H9 (cell line): ENCODE results near the gene SNTG2. TPM values are rescaled to one million over a fixed set of nuclear protein-coding genes. Genes with fewer than 3 reads are reported as not detected.

Source experiments
- DNase-seq: peaks from one replicate; pipeline ENCODE4 v3.0.0-alpha.2; 2017
- H2AFZ ChIP-seq: one replicate; pipeline ENCODE4 v1.6.1; 2013; ENCODE audit warnings: mild to moderate bottlenecking, low read length, control low read depth, moderate library complexity
- H2AK5ac ChIP-seq: 2 replicates; pipeline ENCODE4 v1.6.1; 2013; ENCODE audit warnings: low read length, control low read depth, mixed read lengths; ENCODE audit not compliant: insufficient read length
- H2BK120ac ChIP-seq: one replicate; pipeline ENCODE4 v1.6.1; 2013; ENCODE audit warnings: low read depth, mild to moderate bottlenecking, low read length, control low read depth, inconsistent platforms; ENCODE audit not compliant: poor library complexity, severe bottlenecking
- H2BK12ac ChIP-seq: 2 replicates; pipeline ENCODE4 v1.6.1; 2013; ENCODE audit warnings: low read length, control low read depth, mixed read lengths, low read depth; ENCODE audit not compliant: insufficient read length
- H2BK15ac ChIP-seq: 2 replicates; pipeline ENCODE4 v1.6.1; 2013; ENCODE audit warnings: low read depth, low read length, control low read depth
- H2BK20ac ChIP-seq: one replicate; pipeline ENCODE4 v1.6.1; 2013; ENCODE audit warnings: low read depth, mild to moderate bottlenecking, low read length, control low read depth, inconsistent platforms; ENCODE audit not compliant: poor library complexity, severe bottlenecking
- H2BK5ac ChIP-seq: 2 replicates; pipeline ENCODE4 v1.6.1; 2013; ENCODE audit warnings: low read length, control low read depth, mixed read lengths; ENCODE audit not compliant: insufficient read length
- H3K14ac ChIP-seq: 2 replicates; pipeline ENCODE4 v1.6.1; 2013; ENCODE audit warnings: low read length, control low read depth; ENCODE audit not compliant: insufficient read depth
- H3K18ac ChIP-seq: 2 replicates; pipeline ENCODE4 v1.6.1; 2013; ENCODE audit warnings: low read depth, mild to moderate bottlenecking, mixed read lengths, low read length, control low read depth; ENCODE audit not compliant: insufficient read length
- H3K23ac ChIP-seq: 2 replicates; pipeline ENCODE4 v1.6.1; 2013; ENCODE audit warnings: low read length, control low read depth, mixed read lengths, low read depth; ENCODE audit not compliant: insufficient read length
- H3K23me2 ChIP-seq: 2 replicates; pipeline ENCODE4 v1.6.1; 2013; ENCODE audit warnings: low read depth, mild to moderate bottlenecking, mixed read lengths, low read length, control low read depth; ENCODE audit not compliant: insufficient read length, poor library complexity, severe bottlenecking
- H3K27ac ChIP-seq: 2 replicates; pipeline ENCODE4 v1.5.1; 2013; ENCODE audit warnings: low read length, control low read depth, mixed read lengths, low read depth; ENCODE audit not compliant: insufficient read length
- H3K27me3 ChIP-seq: 2 replicates; pipeline ENCODE4 v1.6.1; 2013; ENCODE audit warnings: low read length, control low read depth, inconsistent platforms; ENCODE audit not compliant: insufficient read depth
- H3K4ac ChIP-seq: 2 replicates; pipeline ENCODE4 v1.6.1; 2013; ENCODE audit warnings: low read depth, mild to moderate bottlenecking, control low read depth, inconsistent platforms, low read length, moderate library complexity
- H3K4me1 ChIP-seq: 2 replicates; pipeline ENCODE4 v1.6.1; 2013; ENCODE audit warnings: low read length, control low read depth, inconsistent platforms; ENCODE audit not compliant: insufficient read depth
- H3K4me2 ChIP-seq: 2 replicates; pipeline ENCODE4 v1.6.1; 2013; ENCODE audit warnings: low read length, control low read depth, mixed read lengths; ENCODE audit not compliant: insufficient read length, insufficient read depth
- H3K56ac ChIP-seq: 2 replicates; pipeline ENCODE4 v1.6.1; 2013; ENCODE audit warnings: low read depth, mild to moderate bottlenecking, mixed read lengths, low read length, control low read depth; ENCODE audit not compliant: insufficient read length
- H3K79me1 ChIP-seq: 2 replicates; pipeline ENCODE4 v1.6.1; 2013; ENCODE audit warnings: low read depth, mild to moderate bottlenecking, moderate library complexity, low read length, control low read depth, inconsistent platforms; ENCODE audit not compliant: insufficient read depth, poor library complexity, severe bottlenecking
- H3K79me2 ChIP-seq: 2 replicates; pipeline ENCODE4 v1.6.1; 2013; ENCODE audit warnings: low read length, control low read depth, inconsistent platforms; ENCODE audit not compliant: insufficient read depth
- H3K9ac ChIP-seq: 2 replicates; pipeline ENCODE4 v1.6.1; 2013; ENCODE audit warnings: low read length, control low read depth, mixed read lengths; ENCODE audit not compliant: insufficient read length; ENCODE audit errors: extremely low read depth
- H3K9me3 ChIP-seq: one replicate; pipeline ENCODE4 v1.6.1; 2013; ENCODE audit warnings: low read depth, low read length, inconsistent platforms; ENCODE audit not compliant: control insufficient read depth
- H3T11ph ChIP-seq: one replicate; pipeline ENCODE4 v1.6.1; 2013; ENCODE audit warnings: mild to moderate bottlenecking, low read length, control low read depth, inconsistent platforms
- H4K20me1 ChIP-seq: one replicate; pipeline ENCODE4 v1.6.1; 2013; ENCODE audit not compliant: control insufficient read depth, insufficient read length, insufficient read depth
- H4K5ac ChIP-seq: 2 replicates; pipeline ENCODE4 v1.6.1; 2013; ENCODE audit warnings: low read depth, mild to moderate bottlenecking, mixed read lengths, low read length, control low read depth; ENCODE audit not compliant: insufficient read length
- H4K8ac ChIP-seq: replicated peaks from 2 replicates; pipeline ENCODE4 v1.6.1; 2013; ENCODE audit warnings: low read length, control low read depth, mixed read lengths, low read depth; ENCODE audit not compliant: insufficient read length
- H4K91ac ChIP-seq: 2 replicates; pipeline ENCODE4 v1.6.1; 2013; ENCODE audit warnings: low read depth, mild to moderate bottlenecking, moderate library complexity, mixed read lengths, low read length, control low read depth; ENCODE audit not compliant: insufficient read length
- H3K27ac Mint-ChIP-seq, 3 experiments: 2 replicates in 2 of 3; 3 replicates in 1 of 3; pipeline ENCODE4 v1.8.0; 2020 to 2021; ENCODE audit warnings: mixed read lengths in 3 of 3, mild to moderate bottlenecking in 1 of 3, moderate library complexity in 1 of 3
- H3K27me3 Mint-ChIP-seq: 2 replicates; pipeline ENCODE4 v1.8.0; 2021; ENCODE audit warnings: low read depth, mild to moderate bottlenecking, moderate library complexity, mixed read lengths
- H3K36me3 Mint-ChIP-seq, 3 experiments: 2 replicates in 2 of 3; 3 replicates in 1 of 3; pipeline ENCODE4 v1.8.0; 2020 to 2021; ENCODE audit warnings: low read depth in 3 of 3, mixed read lengths in 3 of 3; ENCODE audit not compliant: insufficient read depth in 1 of 3
- H3K4me1 Mint-ChIP-seq, 2 experiments: 2 replicates each; pipeline ENCODE4 v1.8.0; 2020; ENCODE audit warnings: mixed read lengths in 2 of 2
- H3K4me3 Mint-ChIP-seq, 2 experiments: 2 replicates in 1 of 2; 3 replicates in 1 of 2; pipeline ENCODE4 v1.8.0; 2020 to 2021; ENCODE audit warnings: mild to moderate bottlenecking in 2 of 2, mixed read lengths in 2 of 2, moderate library complexity in 1 of 2
- H3K9me3 Mint-ChIP-seq, 2 experiments: 2 replicates in 1 of 2; 3 replicates in 1 of 2; pipeline ENCODE4 v1.8.0; 2020; ENCODE audit warnings: mild to moderate bottlenecking in 2 of 2, mixed read lengths in 2 of 2, moderate library complexity in 1 of 2
- CTCF ChIP-seq: fragments of 200-600 bp; sonication (generic); conservative IDR thresholded peaks from 3 replicates; pipeline ENCODE4 v1.8.0; 2021; ENCODE audit warnings: antibody characterized with exemption, mild to moderate bottlenecking
- WGBS: extraction: QIAGEN DNeasy Blood & Tissue Kit; methylation state at CpG from one replicate; pipeline ENCODE4 v1.1.7; 2013; ENCODE audit warnings: missing lambda C conversion rate, low lambda C conversion rate, mixed read lengths; ENCODE audit not compliant: insufficient read length; ENCODE audit errors: extremely low coverage; 5-methylcytosine and 5-hydroxymethylcytosine counted together
- total RNA-seq: library from RNA; stranded (reverse); gene quantifications from 2 replicates; pipeline ENCODE4 v1.2.1, GENCODE V29; 2021

SNTG2 gene
- total RNA-seq, 1 experiment from 2014 or later, result 13.2 TPM

- no peak overlapping the region for H4K8ac ChIP-seq
- no peak overlapping the region for H3K23ac ChIP-seq
- no peaks in the 10 kb centered on the region for H3K27me3 ChIP-seq
- H3K18ac ChIP-seq, result no peak overlapping the region
- no peak overlapping the region for H3K4me2 ChIP-seq
- no peak overlapping the region for H3K4ac ChIP-seq
- H2BK5ac ChIP-seq, result no peak overlapping the region
- no peak overlapping the region for H3K27ac ChIP-seq
- H4K20me1 ChIP-seq, result no peaks in the 10 kb centered on the region
- peaks cover 3 to 5% of the 10 kb centered on the region in 2 experiments; a peak in 3 of 4 replicates for H3K4me1 Mint-ChIP-seq
- H3K79me2 ChIP-seq, result no peaks in the 10 kb centered on the region
- H2BK15ac ChIP-seq, result no peak overlapping the region
- H4K91ac ChIP-seq, result no peak overlapping the region
- H3K4me1 ChIP-seq, result no peaks in the 10 kb centered on the region
- H3K9ac ChIP-seq, result no peak overlapping the region
- TF ChIP-seq CTCF, result no peak
- no peak overlapping the region for H3K56ac ChIP-seq
- no peaks in the 10 kb centered on the region for H3K23me2 ChIP-seq
- H3K4me3 Mint-ChIP-seq, result no peak overlapping the region
- no peaks in the 10 kb centered on the region; the same call in 1 of the 2 replicates for H3K27me3 Mint-ChIP-seq
- WGBS, result no CpG with 5 or more reads among the region's 5 CpGs
- H2BK20ac ChIP-seq, result no peak overlapping the region
- H2BK120ac ChIP-seq, result no peak overlapping the region
- no peak overlapping the region for H2BK12ac ChIP-seq
- H3K9me3 ChIP-seq, result no peaks in the 10 kb centered on the region
- no peak overlapping the region for H2AFZ ChIP-seq
- H3K27ac Mint-ChIP-seq, result no peak overlapping the region
- no peak overlapping the region for H3T11ph ChIP-seq
- no peak overlapping the region for H4K5ac ChIP-seq
- no peaks in the 10 kb centered on the region for H3K79me1 ChIP-seq
- H3K9me3 Mint-ChIP-seq, result peaks cover 6 to 10% of the 10 kb centered on the region in 2 experiments
- DNase-seq, result no peak
- peaks cover 8 to 11% (median 8%) of the 10 kb centered on the region in 3 experiments for H3K36me3 Mint-ChIP-seq
- no peak overlapping the region for H2AK5ac ChIP-seq
- no peak overlapping the region for H3K14ac ChIP-seq
Measured at GRCh38 chr2:1350111-1350510, 399.5 kb downstream of the SNTG2 start.
